NCI-H1417 (cell line): ENCODE measurements around the gene POM121.
"Not testable (repeated sequence)": the region's sequence is repeated elsewhere in the genome, so short reads cannot be mapped to it uniquely, and the experiment has no call there.

ENCODE experiments used
- DNase-seq, 3 experiments: peaks; one replicate each; lab custom pipeline; 2025; lab: John Stamatoyannopoulos, UW

The POM121 gene

GRCh38 chr7:72949686-72950085 is 24.8 kb downstream of the POM121 start:
- DNase-seq = not testable (repeated sequence)

DNA sequence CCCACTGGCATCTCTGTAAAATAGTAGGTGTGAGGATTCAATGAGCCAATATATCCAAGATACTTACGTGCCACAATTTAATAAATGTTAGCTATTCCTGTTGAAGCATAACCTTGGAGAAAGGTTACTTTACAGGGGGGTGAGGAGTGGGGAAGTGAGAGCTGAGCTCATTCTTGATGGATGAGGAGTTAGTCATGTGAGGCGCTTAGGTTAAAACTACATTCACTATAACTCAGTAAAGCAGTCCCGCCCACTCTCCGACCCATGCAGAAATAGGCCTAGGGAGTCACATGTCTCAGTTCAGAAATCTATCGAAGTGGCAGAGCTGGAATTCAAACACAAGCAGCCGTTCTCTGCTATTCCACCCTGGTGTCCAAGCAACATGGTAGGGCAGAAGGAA is 25.5 kb downstream of the POM121 start:
- DNase-seq = not testable (repeated sequence)

DNA sequence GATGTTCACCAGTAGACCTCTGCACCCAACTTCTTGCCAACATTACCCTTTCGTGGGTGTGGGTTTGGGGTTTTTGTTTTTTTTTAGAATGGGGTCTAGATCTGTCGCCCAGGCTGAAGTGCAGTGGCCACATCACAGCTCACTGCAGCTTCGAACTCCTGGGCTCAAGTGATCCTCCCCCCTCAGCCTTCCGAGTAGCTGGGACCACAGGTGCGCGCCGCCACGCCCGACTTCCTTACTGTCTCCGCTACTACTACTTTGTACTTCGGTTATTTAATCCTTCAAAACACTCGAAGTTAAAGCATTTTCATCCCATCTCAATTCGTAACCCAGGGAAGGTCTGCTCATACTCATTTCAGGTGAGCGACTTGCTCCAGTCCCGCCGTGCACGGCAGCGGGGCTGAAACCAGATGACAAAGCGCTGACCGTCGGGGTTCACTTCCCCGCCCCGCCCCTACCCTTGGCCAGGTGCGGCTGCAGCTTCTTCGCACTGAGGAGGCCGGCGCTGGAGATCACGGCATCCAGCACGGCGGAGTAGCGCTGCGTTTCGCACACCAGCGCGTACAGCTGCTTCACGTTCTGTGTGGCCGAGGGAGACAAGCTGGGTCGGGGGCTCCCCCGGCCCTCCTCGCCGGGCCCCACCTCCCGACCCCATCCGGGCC is 29.1 kb downstream of the POM121 start:
- not testable (repeated sequence) for DNase-seq

DNA sequence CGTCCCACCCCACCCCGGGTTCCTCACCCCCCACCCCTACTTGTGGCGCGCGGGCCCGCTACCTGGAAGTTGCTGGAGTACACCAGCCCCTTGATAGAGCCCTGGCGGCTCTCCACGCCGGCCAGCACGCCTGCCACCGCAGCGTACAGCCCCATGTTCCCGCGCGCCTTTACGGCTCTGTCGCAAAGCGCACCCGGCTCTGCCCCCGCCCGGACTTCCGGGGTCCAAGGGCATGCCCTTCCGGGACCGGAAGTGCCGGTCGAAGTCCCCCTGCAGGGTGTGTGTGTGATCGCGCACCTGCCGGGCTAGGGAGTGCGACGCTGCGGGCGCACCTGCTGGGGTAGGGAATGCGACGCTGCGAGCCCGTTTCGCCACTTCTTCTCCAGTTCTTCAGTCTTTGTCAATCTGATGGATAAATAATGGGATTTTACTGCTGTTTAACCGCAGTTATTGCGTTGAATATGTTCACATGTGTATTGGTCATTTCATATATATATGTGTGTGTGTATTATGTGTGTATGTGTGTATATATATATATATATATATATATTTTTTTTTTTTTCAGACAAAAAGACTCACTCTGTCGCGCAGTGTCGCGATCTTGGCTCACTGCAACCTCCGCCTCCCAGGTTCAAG is 29.8 kb downstream of the POM121 start:
- DNase-seq = peak in 1 of 3 experiments; percentile 21

DNA sequence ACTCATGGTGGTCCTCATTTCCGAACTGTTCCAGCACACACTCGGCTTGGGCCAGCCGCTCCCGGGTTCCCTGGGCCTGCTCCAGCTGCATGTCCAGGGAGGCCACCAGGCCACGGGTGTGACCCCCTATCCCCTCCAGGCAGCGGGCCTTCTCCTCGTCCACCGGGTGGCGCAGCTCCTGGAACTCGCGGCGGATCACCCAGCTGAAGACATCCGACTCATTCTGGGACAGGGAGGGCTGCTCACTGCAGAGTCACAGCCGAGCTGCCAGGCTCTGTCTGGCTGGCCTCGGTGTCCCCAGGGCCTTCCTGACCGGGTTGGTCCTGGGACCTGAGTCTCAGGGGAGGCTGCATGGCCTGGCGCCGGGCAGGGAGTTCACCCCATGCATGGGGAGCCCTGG is 35.1 kb downstream of the POM121 start:
- DNase-seq = not testable (repeated sequence)

DNA sequence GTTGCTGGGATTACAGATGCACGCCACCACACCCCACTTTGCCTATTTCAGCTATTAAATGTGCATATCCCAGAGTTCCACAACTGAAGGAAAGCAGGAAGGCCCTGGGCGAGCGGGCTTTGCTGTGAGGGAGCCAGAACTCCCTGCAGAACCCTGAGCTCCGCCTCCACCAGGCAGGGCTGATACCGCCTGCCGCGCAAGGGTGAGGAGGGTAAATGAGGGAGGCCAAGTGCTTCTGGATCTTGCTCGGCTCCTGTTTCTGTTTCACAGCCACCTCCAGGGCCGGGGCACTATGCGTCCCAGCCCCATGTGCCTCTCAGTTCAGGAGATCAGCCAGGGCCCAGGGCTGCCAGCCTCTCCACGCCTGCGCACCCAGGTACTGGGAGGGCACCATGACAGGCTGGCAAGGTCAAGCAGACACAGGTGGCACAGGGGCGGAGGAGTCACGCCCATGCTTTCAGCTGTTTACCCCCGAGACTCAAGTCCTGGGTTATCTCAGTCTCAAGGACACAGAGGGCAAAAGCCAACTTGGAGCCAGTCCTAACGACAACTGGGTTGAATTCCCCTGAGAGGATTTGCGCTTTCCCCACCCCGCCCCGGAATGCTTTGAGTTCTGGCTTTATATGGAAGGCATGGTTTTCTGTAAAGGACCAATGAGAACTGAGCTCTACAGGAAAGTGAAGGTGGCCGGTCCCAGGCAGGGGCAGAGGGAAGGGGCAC is 35.9 kb downstream of the POM121 start:
- DNase-seq = not testable (repeated sequence)

- DNase-seq = not testable (repeated sequence)
Observed at GRCh38 chr7:72961346-72961650, 36.4 kb downstream of the POM121 start.

GRCh38 chr7:72963056-72963455 is 38.2 kb downstream of the POM121 start:
- not testable (repeated sequence) for DNase-seq

GRCh38 chr7:72965186-72965975 is 40.5 kb downstream of the POM121 start:
- not testable (repeated sequence) for DNase-seq

DNA sequence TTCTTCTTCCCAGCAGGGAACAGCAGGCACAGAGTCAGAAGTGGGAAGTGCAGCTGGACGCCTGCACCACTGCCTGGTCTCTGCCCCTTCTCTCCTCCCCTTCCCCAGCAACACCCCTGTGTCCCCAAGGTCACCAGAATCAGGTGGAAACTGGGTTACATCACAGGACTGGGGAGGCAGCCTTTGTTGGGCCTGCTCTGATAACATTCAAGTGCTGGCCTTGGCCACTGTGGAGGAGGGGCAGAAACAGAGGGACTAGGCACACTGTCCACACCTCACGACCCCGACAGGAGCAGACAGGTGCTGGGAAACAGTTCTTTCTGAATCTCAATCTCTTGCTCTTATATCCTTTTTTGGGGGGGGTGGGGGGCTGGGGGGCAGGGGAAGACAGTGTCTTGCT is 42.0 kb downstream of the POM121 start:
- not testable (repeated sequence) for DNase-seq

DNA sequence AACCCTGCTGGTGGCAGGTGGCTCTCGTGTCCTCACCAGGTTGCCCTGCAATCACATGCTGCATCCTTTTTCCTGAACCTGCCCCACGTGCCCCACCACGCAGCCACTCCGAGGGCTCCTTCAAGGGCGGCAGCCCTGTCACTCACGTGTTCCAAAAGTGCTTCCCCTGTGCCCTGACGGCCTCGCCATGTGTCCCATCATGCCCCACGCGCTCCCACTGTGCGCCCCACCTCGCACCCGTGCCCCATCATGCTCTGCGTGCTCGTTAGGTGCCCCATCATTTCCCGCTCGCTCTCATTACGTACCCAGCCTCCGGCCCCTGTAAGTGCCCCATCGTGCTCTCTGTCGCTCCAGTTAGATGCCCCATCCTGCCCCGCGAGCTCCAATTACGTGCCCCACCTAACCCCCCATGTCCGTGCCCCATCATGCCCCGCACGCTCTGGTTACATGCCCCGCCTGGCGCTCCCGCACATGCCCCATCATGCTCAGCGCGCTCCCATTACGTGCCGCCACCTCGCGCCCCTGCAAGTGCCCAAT is 44.2 kb downstream of the POM121 start, which contains the start of gene TRIM74:
Gene TRIM74 (minus strand): TSS at position 487 of the 537 bp plus-strand sequence. CDS start 3,309 bp downstream, outside the sequence.
- not testable (repeated sequence) for DNase-seq

DNA sequence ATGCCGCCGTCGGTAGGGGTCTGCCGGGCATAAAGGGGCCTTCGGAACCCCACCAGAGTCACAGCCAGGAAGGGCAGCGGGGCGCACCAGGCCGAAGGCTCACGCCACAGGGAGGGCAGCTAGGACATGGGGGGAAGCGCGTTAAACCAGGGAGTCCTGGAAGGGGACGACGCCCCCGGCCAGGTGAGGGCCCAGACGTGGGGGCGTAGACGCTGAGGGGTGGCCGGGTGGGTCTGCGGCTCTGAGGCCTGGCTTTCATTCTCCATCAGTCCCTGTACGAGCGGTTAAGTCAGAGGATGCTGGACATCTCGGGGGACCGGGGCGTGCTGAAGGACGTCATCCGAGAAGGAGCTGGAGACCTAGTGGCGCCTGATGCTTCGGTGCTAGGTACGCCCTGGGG is 44.8 kb downstream of the POM121 start:
- not testable (repeated sequence) for DNase-seq

GRCh38 chr7:72971505-72971904 is 46.6 kb downstream of the POM121 start:
- not testable (repeated sequence) for DNase-seq

GRCh38 chr7:72974781-72975180 is 49.9 kb downstream of the POM121 start:
- not testable (repeated sequence) for DNase-seq

DNA sequence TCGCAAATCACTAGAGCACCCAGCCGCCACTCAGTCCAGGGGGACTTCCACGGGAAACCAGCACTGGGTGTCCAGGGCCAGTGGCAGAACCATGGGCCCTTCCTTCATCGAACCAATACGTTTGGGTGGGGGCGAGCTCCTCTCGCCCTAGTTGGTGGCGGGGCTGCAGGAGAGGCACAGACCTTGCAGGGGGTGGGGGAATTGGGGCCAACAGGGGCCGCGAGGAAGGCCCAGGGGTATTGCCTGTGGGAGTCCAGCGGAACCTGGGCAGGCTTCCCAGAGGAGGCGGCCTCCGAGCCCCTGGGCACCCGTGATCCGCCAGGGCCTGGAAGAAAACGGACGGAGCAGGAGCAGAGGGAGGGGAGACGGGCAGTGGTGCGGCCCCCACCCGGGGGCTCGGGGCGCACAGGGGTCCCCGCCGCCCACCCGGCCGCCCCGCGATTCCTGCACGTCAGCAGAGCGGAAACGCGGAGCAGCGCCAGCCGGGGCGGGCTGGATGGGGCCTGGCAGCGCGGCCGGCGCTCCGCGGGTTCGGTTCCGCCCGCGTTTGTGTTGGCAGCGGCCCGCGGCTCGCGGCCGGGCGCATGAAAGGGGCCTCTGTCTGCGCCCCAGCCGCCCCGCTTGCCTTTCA is 50.9 kb downstream of the POM121 start:
- not testable (repeated sequence) for DNase-seq

DNA sequence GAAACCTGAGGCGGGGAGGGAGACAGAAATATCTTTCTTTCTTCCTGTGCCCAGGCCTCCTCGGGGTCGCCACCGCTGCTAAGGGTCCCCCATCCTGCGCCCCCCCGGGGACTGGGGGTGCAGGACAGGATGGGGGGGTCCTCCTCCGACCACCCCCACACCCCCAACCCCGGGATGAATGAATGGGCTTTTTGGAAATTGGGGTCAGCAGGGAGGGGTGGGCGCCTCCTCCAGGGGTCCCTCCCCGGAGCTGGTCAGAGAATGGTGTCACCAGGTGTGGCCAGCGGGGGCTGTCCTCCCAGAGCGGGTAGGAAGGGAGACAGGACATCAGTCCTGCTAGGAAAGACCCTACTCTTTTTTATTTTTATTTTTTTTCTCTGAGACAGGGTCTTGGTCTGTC is 51.5 kb downstream of the POM121 start:
- not testable (repeated sequence) for DNase-seq

DNA sequence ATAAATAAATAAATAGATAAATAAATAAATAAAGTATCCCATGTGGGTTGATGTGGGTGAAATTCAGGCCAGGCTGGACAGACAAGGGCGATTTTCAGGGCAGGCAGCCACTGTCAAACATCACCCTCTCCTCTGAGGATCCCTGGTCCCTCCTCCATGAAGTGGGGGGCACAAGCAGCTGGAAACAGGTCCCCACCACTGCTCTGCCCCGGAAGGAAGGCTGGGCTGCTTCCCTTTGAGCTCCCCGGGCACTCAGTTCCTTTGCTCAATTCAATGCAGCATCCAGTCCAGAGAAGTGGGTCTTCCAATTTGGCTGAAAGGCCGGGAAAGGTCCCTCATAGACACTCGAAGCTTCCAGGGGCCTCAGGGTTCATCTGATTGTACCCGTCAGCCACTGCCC is 55.5 kb downstream of the POM121 start:
- not testable (repeated sequence) for DNase-seq

- DNase-seq = not testable (repeated sequence)
Observed at GRCh38 chr7:72982084-72982483, 57.2 kb downstream of the POM121 start.

DNA sequence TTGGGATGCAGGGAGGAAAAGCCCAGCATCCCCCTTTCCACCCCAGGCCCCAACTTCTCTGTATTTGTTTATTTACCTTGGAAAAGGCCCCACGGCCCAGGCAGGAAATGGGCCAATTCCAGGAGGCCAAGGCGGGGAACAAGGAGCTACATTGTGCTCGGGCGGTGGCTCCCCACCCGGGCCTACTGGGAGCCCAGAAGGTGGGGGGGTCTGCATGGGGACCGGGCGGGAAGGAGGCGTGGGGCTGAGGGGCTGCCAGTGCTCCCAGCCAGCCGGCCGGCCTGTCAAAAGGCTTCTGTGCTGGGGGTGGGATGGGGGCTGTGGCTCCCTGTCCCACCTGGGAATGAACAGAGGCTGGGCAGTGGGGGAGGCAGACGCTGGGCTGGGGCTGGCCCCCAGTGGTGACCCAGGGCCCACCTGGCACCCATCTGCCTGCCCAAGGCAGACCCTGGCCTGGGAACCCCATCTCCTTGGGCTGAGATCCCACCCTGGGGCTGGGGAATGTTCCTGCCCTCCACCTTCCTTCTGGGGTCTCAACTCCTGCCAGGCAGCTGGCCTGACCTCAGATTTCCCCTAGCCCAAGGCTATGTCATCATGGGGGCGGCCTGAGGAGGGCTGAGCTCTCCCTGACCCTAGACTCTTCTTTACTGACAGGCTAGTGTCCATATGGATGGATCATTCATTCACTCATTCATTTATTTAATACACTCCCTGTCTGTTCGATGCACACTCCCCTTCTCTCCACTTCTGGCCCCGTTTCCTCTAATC is 65.4 kb downstream of the POM121 start:
- DNase-seq = not testable (repeated sequence)

DNA sequence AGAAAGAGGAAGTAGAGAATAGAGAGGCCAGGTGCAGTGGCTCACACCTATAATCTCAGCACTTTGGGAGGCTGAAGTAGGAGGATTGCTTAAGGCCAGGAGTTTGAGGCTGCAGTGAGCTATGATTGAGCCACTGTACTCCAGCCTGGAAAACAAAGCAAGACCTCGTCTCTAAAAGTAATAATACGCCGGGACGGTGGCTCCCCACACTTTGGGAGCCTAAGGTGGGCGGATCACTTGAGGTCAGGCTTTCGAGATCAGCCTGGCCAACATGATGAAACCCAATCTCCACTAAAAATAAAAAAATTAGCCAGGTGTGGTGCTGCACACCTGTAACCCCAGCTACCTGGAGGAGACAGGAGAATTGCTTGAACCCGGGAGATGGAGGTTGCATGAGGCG is 70.6 kb downstream of the POM121 start:
- DNase-seq = not testable (repeated sequence)

- DNase-seq = not testable (repeated sequence)
Observed at GRCh38 chr7:72997447-72997846, 72.6 kb downstream of the POM121 start.
